ENCODE results near the gene SLC16A7.

- TF ChIP-seq CTCF (IDR thresholded peaks at IDR 0.05) (no peak), POLR2A (IDR thresholded peaks at IDR 0.05) (no peak)
These were observed 168.0 kb downstream of the SLC16A7 start for GRCh38 chr12:59763835-59764234.
